Smooth muscle cell (in vitro differentiated cells): ENCODE measurements around the gene TLL2. TPM values are rescaled to one million over a fixed set of nuclear protein-coding genes. Genes with fewer than 3 reads are reported as not detected.

Source experiments
- DNase-seq: peaks from one replicate; lab custom pipeline; 2025; ENCODE audit not compliant: unreplicated experiment; lab: John Stamatoyannopoulos, UW
- H2AFZ ChIP-seq: fragments of 200-600 bp; sonication (generic); 2 replicates; pipeline ENCODE4 v1.6.0; 2016; ENCODE audit warnings: antibody characterized with exemption, low read depth, mild to moderate bottlenecking
- H3F3A ChIP-seq: fragments of 200-600 bp; sonication (generic); 2 replicates; pipeline ENCODE4 v1.6.0; 2017; ENCODE audit warnings: antibody characterized with exemption, low read depth
- H3K27ac ChIP-seq: fragments of 200-600 bp; sonication (generic); 2 replicates; pipeline ENCODE4 v1.5.1; 2016; ENCODE audit warnings: low read depth, mild to moderate bottlenecking
- H3K27me3 ChIP-seq: fragments of 200-600 bp; sonication (generic); 2 replicates; pipeline ENCODE4 v1.6.1; 2016; ENCODE audit warnings: low read depth, mild to moderate bottlenecking
- H3K36me3 ChIP-seq: fragments of 200-600 bp; sonication (generic); 2 replicates; pipeline ENCODE4 v1.5.1; 2016; ENCODE audit warnings: low read depth
- H3K4me1 ChIP-seq: fragments of 200-600 bp; sonication (generic); 2 replicates; pipeline ENCODE4 v1.5.1; 2016; ENCODE audit warnings: low read depth
- H3K4me2 ChIP-seq: fragments of 200-600 bp; sonication (generic); 2 replicates; pipeline ENCODE4 v1.6.0; 2016; ENCODE audit warnings: mild to moderate bottlenecking
- H3K4me3 ChIP-seq: fragments of 200-600 bp; sonication (generic); 2 replicates; pipeline ENCODE4 v1.5.1; 2016; ENCODE audit warnings: mild to moderate bottlenecking
- H3K79me2 ChIP-seq: fragments of 200-600 bp; sonication (generic); 2 replicates; pipeline ENCODE4 v1.6.0; 2016; ENCODE audit warnings: low read depth, mild to moderate bottlenecking
- H3K9ac ChIP-seq: fragments of 200-600 bp; sonication (generic); 2 replicates; pipeline ENCODE4 v1.6.0; 2016; ENCODE audit warnings: low read depth
- H3K9me3 ChIP-seq: fragments of 200-600 bp; sonication (generic); replicated peaks from 2 replicates; pipeline ENCODE4 v1.5.1; 2016; ENCODE audit warnings: low read depth
- H4K20me1 ChIP-seq: fragments of 200-600 bp; sonication (generic); 2 replicates; pipeline ENCODE4 v1.6.0; 2016; ENCODE audit warnings: low read depth
- CTCF ChIP-seq: fragments of 200-600 bp; sonication (generic); IDR thresholded peaks from 2 replicates; pipeline ENCODE4 v1.5.1; 2017; ENCODE audit warnings: borderline replicate concordance, mild to moderate bottlenecking, antibody characterized with exemption; ENCODE audit not compliant: insufficient read depth, poor library complexity, severe bottlenecking
- WGBS: methylation state at CpG from one replicate; pipeline ENCODE4 v1.1.7; 2016; ENCODE audit warnings: low lambda C conversion rate; 5-methylcytosine and 5-hydroxymethylcytosine counted together
- polyA plus RNA-seq: library from polyadenylated mRNA; unstranded; fragments of >200 nt; fragmentation: Nextera tagmentation; extraction: Ambion mirVana; gene quantifications from 2 replicates; pipeline ENCODE4 v1.2.1, GENCODE V29; 2016
- total RNA-seq: library from RNA; depleted of rRNA; stranded (reverse); fragments of >200 nt; gene quantifications from 2 replicates; pipeline ENCODE4 v1.2.3, GENCODE V29; 2014

TLL2 gene
- total and polyA plus RNA-seq, 2 experiments from 2014 or later, result 0.18 TPM; not detected in 1

GRCh38 chr10:96495544-96495943, 18.2 kb downstream of the TLL2 start:
- no peak overlapping the region for H3K27ac ChIP-seq
- no peaks in the 10 kb centered on the region for H3K79me2 ChIP-seq
- no peak overlapping the region for H3K4me2 ChIP-seq
- H4K20me1 ChIP-seq, result no peaks in the 10 kb centered on the region
- WGBS, result 92% methylated on average over 6 of the region's 6 CpGs
- H2AFZ ChIP-seq, result no peak overlapping the region
- DNase-seq, result no peak
- no peaks in the 10 kb centered on the region for H3F3A ChIP-seq
- H3K9ac ChIP-seq, result no peak overlapping the region
- no peak for TF ChIP-seq CTCF
- no peak overlapping the region for H3K4me3 ChIP-seq
- H3K9me3 ChIP-seq, result no peaks in the 10 kb centered on the region
- H3K4me1 ChIP-seq, result no peaks in the 10 kb centered on the region
- H3K27me3 ChIP-seq, result no peaks in the 10 kb centered on the region
- H3K36me3 ChIP-seq, result no peaks in the 10 kb centered on the region

- Histone ChIP-seq H3K9ac (no peak overlapping the region), H3K36me3 (no peaks in the 10 kb centered on the region), H3K27ac (no peak overlapping the region), H3K4me3 (no peak overlapping the region), H3K27me3 (no peaks in the 10 kb centered on the region), H3F3A (no peaks in the 10 kb centered on the region), H3K79me2 (no peaks in the 10 kb centered on the region), H2AFZ (no peak overlapping the region), H4K20me1 (no peaks in the 10 kb centered on the region), H3K9me3 (no peaks in the 10 kb centered on the region), H3K4me1 (no peaks in the 10 kb centered on the region), H3K4me2 (no peak overlapping the region)
- no peak for DNase-seq
- 88% methylated on average over 4 of the region's 4 CpGs for WGBS
- TF ChIP-seq CTCF, result no peak
Observed at GRCh38 chr10:96494694-96495093, 19.0 kb downstream of the TLL2 start.

GRCh38 chr10:96493871-96494525, 19.7 kb downstream of the TLL2 start:
- DNase-seq, result no peak
- WGBS, result 91% methylated on average over 12 of the region's 12 CpGs
- TF ChIP-seq CTCF, result no peak

GRCh38 chr10:96493254-96493653, 20.5 kb downstream of the TLL2 start:
- Histone ChIP-seq H3K79me2 (no peaks in the 10 kb centered on the region), H3K4me2 (no peak overlapping the region), H3F3A (no peaks in the 10 kb centered on the region), H2AFZ (no peak overlapping the region), H3K36me3 (no peaks in the 10 kb centered on the region), H3K9ac (no peak overlapping the region), H3K4me1 (no peaks in the 10 kb centered on the region), H3K9me3 (no peaks in the 10 kb centered on the region), H3K27me3 (no peaks in the 10 kb centered on the region), H3K27ac (no peak overlapping the region), H4K20me1 (no peaks in the 10 kb centered on the region), H3K4me3 (no peak overlapping the region)
- 89% methylated on average over 2 of the region's 2 CpGs for WGBS
- no peak for TF ChIP-seq CTCF
- DNase-seq, result no peak

More at GRCh38 chr10:96493871-96494525, 19.7 kb downstream of the TLL2 start:
- no peaks in the 10 kb centered on the region for H3K9me3 ChIP-seq
- no peaks in the 10 kb centered on the region for H3K36me3 ChIP-seq
- no peaks in the 10 kb centered on the region for H4K20me1 ChIP-seq
- no peak overlapping the region for H3K4me3 ChIP-seq
- H3K4me2 ChIP-seq, result no peak overlapping the region
- no peaks in the 10 kb centered on the region for H3K79me2 ChIP-seq
- no peaks in the 10 kb centered on the region for H3K27me3 ChIP-seq
- no peaks in the 10 kb centered on the region for H3K4me1 ChIP-seq
- no peak overlapping the region for H3K27ac ChIP-seq
- H3K9ac ChIP-seq, result no peak overlapping the region
- no peak overlapping the region for H2AFZ ChIP-seq
- no peaks in the 10 kb centered on the region for H3F3A ChIP-seq
